ENCODE results near the gene WFDC1.

The WFDC1 gene

GRCh38 chr16:84319146-84319760 is 24.6 kb downstream of the WFDC1 start:
- DNase-seq (ENCODE audit: low read depth in 1 of 2, low spot score in 1 of 2) = no peak
- Histone ChIP-seq H3K4me3 (replicated peaks; ENCODE audit: insufficient read depth, low read length) (no peak overlapping the region), H3K27me3 (ENCODE audit: insufficient read depth, poor library complexity, severe bottlenecking) (no peaks in the 10 kb centered on the region), H3K27ac (replicated peaks) (no peak overlapping the region)
- TF ChIP-seq POLR2AphosphoS5 (IDR thresholded peaks at IDR 0.05; ENCODE audit: low read depth) (no peak), SPI1 (IDR thresholded peaks at IDR 0.05; ENCODE audit: borderline replicate concordance, low read depth) (no peak), CTCF (IDR thresholded peaks at IDR 0.05; ENCODE audit: insufficient read depth, low read length) (no peak), REST (IDR thresholded peaks at IDR 0.05; ENCODE audit: insufficient replicate concordance, low read depth) (no peak), GABPA (IDR thresholded peaks at IDR 0.05; ENCODE audit: low read depth) (no peak)

GRCh38 chr16:84320511-84320910 is 25.8 kb downstream of the WFDC1 start:
- TF ChIP-seq CTCF (IDR thresholded peaks at IDR 0.05; ENCODE audit: insufficient read depth, low read length) (no peak), SPI1 (IDR thresholded peaks at IDR 0.05; ENCODE audit: borderline replicate concordance, low read depth) (no peak), GABPA (IDR thresholded peaks at IDR 0.05; ENCODE audit: low read depth) (no peak), POLR2AphosphoS5 (IDR thresholded peaks at IDR 0.05; ENCODE audit: low read depth) (no peak), REST (IDR thresholded peaks at IDR 0.05; ENCODE audit: insufficient replicate concordance, low read depth) (no peak)
- Histone ChIP-seq H3K4me3 (replicated peaks; ENCODE audit: insufficient read depth, low read length) (no peak overlapping the region), H3K27ac (replicated peaks) (no peak overlapping the region), H3K27me3 (ENCODE audit: insufficient read depth, poor library complexity, severe bottlenecking) (no peaks in the 10 kb centered on the region)
- DNase-seq (ENCODE audit: low read depth in 1 of 2, low spot score in 1 of 2) = no peak

GRCh38 chr16:84321932-84322331 is 27.3 kb downstream of the WFDC1 start:
- no peak for DNase-seq (ENCODE audit: low read depth in 1 of 2, low spot score in 1 of 2)
- no peak overlapping the region for H3K27ac ChIP-seq (replicated peaks)
- no peaks in the 10 kb centered on the region for H3K27me3 ChIP-seq (ENCODE audit: insufficient read depth, poor library complexity, severe bottlenecking)
- no peak overlapping the region for H3K4me3 ChIP-seq (replicated peaks; ENCODE audit: insufficient read depth, low read length)
- no peak for TF ChIP-seq GABPA (IDR thresholded peaks at IDR 0.05; ENCODE audit: low read depth)

- TF ChIP-seq SPI1 (IDR thresholded peaks at IDR 0.05; ENCODE audit: borderline replicate concordance, low read depth) = no peak
- no peak overlapping the region for H3K27ac ChIP-seq (replicated peaks)
- no peak overlapping the region for H3K4me3 ChIP-seq (replicated peaks; ENCODE audit: insufficient read depth, low read length)
- no peak for DNase-seq (ENCODE audit: low read depth in 1 of 2, low spot score in 1 of 2)
- no peaks in the 10 kb centered on the region for H3K27me3 ChIP-seq (ENCODE audit: insufficient read depth, poor library complexity, severe bottlenecking)
Measured at GRCh38 chr16:84322749-84323148, 28.1 kb downstream of the WFDC1 start.

- no peak overlapping the region for H3K4me3 ChIP-seq (replicated peaks; ENCODE audit: insufficient read depth, low read length)
- H3K27ac ChIP-seq (replicated peaks) = no peak overlapping the region
- no peaks in the 10 kb centered on the region for H3K27me3 ChIP-seq (ENCODE audit: insufficient read depth, poor library complexity, severe bottlenecking)
- TF ChIP-seq SPI1 (IDR thresholded peaks at IDR 0.05; ENCODE audit: borderline replicate concordance, low read depth) = no peak
- DNase-seq (ENCODE audit: low read depth in 1 of 2, low spot score in 1 of 2) = peak; percentile 17 to 39
Measured at GRCh38 chr16:84323606-84324005, 28.9 kb downstream of the WFDC1 start.

All from HL-60 (cell line).